SK-N-DZ (cell line): ENCODE measurements around the gene LRP2.
A peak's percentile ranks its signal among the peaks of the same experiment; 100 is the strongest.
"Not testable (repeated sequence)": the region's sequence is repeated elsewhere in the genome, so short reads cannot be mapped to it uniquely, and the experiment has no call there.

Experiments used
- DNase-seq: peaks from one replicate; pipeline ENCODE4 v3.0.0-alpha.2; 2015; ENCODE audit warnings: low spot score

LRP2 gene

GRCh38 chr2:169348321-169349024 is 13.9 kb downstream of the LRP2 start:
- no peak for DNase-seq

DNA sequence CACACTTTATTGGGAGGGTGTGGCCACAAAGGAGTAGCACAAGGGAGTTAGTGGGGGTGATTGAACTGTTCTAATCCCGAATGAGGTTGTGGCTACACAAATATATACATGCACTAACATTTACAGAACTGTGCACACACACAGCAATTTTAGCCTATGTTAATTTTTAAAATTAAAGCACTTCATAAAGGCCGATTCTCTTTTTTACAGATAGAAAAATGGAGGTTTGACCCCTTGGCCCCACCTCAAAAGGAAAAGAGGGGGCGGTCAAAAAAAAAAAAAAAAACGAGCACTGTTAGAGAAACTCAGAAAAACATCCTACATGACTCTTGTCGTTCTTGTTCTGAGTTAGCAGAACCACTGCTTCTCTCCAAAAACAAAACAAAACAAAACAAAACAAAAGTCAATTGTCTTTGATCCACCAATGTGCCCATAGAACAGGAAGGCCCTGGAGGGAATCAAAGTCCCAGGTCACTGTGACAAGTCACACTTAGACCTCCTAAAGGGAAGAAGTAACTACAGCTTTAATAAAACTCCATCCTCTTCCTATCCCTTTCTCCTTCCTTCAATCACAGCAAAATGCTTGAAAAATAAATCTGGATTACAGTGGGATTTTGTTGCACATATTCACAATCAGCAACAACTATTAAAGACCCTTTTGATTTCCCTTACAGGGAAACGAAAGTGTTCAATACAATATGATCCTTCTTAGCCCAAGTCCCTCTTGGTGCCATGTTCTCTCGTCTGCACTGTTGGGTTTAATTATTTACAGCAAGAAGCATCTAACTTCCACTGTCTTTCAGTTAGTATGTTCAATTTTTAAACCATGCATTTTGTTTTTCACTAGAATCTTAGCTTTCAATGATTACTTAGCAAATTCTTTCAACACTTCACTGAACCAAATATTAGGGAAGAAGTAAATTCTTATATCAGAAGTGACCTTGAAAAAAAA is 16.6 kb downstream of the LRP2 start:
- DNase-seq = no peak

DNA sequence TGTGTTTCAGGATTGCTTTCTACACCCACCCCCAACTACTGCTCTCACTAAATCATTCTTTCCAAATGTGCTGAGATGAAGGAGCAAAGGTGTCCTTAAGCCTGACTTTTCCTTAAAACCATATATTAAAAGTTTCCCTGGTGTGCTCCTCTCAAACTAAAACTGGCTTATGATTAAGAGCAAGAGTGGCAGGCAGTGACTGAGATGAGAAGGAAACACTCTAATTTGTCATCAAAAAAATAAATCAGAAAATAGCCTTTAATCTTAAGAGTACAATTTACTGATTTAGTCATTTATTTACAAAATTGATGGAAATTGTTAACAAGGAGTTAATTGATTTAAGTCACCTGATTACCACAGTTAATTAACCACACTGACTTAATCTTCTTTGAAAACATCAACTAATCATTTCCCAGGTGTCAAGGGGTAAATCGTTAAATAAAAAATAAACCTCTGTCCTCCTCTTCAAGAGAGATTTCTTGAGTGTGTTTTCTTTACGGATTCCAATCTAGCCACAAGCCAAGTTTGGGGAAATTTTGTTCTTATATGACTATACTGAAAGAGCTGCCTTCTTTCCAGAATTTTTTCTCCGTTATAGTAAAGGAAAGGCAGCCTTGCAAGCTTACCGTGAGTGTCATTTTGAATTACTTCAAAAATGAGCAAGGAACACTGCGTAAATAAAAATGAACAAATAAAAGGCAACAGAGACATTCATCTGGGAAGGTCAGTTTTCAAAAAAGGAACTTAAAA is 17.4 kb downstream of the LRP2 start:
- DNase-seq = no peak

GRCh38 chr2:169343202-169343601 is 19.1 kb downstream of the LRP2 start:
- no peak for DNase-seq

DNA sequence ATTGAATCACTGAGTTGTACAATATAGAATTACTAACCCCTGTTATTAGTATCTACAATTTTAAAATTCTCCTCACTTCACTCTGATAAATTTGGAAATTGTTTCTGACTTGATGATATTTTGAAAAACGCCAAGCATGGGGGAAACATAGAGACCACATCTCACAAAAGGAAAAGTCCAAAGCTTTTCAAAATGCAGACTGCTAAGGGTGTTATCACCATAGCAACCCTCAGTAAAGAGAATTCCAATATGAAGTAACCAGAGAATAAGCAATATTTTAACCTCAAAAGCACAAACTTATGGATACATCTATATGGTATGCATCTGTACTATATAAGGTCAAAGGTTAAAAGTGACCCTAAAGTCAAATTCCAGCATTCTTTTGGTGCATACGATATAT is 22.7 kb downstream of the LRP2 start:
- DNase-seq = no peak

GRCh38 chr2:169336695-169337094 is 25.6 kb downstream of the LRP2 start:
- DNase-seq = no peak

DNA sequence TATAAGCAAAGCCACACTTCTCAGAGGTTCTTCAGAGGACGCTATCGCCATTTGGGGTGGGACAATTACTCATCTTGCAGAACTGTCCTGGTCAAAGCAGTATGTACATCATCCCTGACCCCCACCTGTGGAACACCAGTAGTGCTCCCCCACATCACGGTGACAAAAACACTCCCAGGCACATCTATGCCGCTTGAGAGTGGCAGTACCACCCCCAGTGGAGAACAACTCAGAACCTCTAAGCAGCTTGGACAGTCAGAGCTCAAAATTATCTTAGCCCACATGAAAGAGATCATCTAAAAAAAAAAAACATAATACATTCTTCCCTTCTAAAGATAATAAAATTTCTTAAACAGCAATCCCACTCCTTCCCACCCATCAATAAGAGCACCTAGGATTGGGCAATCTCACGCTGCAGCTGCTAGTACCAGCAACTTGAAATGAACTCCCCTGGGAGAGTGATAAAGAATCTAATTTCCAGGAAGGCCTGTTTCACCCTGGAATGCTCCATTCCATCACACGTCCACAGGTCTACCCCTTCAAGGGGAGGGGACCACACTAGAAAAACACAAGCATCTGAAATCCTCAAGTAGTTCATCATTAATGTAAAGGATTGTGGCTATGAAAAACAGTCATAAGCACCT is 31.7 kb downstream of the LRP2 start:
- peak; percentile 9 for DNase-seq

DNA sequence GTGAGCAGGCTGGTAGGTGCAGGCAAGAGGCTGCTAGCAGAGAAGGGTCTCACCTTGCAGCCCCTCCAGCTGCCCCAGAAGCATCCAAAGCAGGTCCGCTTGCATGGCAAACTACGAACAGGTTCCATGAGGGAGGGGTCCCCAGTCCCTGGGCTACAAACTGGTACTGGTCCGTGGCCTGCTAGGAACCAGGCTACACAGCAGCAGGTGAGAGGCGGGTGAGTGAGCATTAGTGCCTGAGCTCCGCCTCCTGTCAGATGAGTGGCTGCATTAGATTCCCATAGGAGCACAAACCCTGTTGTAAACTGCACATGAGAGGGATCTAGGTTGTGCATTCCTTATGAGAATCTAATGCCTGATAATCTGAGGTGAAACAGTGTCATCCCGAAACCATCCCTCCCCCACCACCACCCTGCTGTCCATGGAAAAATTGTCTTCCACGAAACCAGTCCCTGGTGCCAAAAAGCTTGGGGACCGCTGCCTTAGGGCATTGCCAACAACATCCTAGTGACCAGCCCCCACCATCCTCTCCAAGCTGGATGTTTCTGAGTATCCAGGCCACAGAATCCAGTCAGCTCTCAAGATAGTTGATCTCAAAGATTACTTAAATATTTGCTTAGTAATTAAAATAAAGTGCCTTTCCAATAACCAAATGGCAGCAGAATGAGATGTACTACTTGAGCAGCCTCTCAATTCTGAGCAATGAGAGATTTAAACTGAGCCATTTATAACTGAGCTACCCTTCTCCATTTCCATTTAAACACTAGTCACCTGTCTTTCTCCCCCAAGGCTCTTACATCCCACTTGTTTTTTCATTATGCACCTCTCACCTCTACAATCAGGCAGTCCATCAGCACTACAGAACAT is 32.4 kb downstream of the LRP2 start:
- DNase-seq = no peak

GRCh38 chr2:169328785-169329184 is 33.5 kb downstream of the LRP2 start:
- DNase-seq = no peak

- DNase-seq = not testable (repeated sequence)
These were observed 34.5 kb downstream of the LRP2 start for GRCh38 chr2:169327837-169328236.

GRCh38 chr2:169325886-169326285 is 36.4 kb downstream of the LRP2 start:
- DNase-seq = not testable (repeated sequence)

DNA sequence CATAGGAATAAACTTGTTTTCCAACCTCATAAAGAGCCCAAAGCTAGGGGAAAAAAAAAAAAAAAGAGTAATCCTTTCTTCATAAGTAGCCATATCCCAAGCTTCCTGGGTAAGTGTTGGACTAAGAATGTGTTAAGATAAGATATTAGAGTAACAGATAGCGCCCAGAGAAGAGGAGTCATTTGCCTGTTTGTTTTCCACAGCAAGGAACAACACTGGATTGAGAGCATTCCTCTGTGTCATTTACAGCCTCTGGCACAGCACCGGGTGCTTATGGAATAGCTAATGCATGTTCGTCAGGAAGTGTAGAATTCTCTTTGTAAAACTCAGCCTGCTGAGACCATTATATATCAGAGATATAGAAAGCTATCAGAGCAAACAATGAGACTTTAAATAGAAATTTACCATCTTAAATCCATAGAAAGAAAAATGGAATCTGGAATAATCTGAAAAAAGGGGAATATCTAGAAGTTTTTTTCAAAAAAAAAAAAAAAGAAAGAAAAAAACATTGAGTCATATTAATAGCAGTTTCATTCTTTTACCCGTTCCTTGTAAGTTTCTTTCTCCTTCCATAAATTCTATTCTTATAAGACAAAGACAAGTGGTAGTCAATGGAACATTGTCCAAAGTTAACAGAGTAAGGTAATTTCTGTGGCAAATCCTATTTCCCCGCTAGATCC is 37.6 kb downstream of the LRP2 start:
- no peak for DNase-seq

DNA sequence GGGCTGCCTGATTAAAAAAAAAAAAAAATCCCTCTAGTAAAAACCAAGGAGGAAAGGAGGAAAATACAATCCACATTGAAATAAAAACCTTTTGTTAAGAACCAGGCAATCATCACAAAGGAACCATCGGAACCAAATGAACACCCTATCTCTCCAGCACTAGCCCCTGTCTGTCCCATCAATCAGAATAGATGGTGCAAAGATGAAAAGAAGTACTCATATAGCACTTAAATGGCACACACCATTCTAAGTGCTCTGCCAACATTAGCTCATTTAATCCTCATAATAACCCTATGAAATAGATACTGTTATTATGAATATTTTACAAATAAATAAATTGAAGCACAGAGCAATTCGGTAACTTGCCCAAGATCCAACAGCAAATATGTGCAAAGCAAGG is 38.5 kb downstream of the LRP2 start:
- no peak for DNase-seq

GRCh38 chr2:169320561-169320960 is 41.8 kb downstream of the LRP2 start:
- no peak for DNase-seq

DNA sequence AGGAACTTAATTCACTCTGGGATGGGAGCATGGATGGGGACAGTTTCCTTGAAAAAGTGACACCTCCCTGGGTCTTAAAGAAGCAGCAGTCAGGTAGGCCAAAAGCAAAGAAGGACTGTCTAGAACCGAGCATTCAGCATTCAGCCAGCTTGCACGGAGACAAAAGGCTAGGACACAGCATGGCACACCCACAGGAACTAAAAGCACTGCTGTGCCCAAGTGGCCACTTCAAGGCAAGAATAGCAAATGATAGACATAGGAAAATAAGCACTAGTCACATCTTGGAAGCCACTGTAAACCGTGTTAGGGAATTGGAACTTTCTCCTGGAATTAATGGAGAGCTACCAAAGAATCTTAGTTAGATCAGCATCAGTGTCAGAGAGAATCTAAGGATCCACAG is 47.0 kb downstream of the LRP2 start:
- no peak for DNase-seq

- DNase-seq = not testable (repeated sequence)
These were observed 54.0 kb downstream of the LRP2 start for GRCh38 chr2:169308349-169308748.

- not testable (repeated sequence) for DNase-seq
These were observed 57.6 kb downstream of the LRP2 start for GRCh38 chr2:169304689-169305088.

DNA sequence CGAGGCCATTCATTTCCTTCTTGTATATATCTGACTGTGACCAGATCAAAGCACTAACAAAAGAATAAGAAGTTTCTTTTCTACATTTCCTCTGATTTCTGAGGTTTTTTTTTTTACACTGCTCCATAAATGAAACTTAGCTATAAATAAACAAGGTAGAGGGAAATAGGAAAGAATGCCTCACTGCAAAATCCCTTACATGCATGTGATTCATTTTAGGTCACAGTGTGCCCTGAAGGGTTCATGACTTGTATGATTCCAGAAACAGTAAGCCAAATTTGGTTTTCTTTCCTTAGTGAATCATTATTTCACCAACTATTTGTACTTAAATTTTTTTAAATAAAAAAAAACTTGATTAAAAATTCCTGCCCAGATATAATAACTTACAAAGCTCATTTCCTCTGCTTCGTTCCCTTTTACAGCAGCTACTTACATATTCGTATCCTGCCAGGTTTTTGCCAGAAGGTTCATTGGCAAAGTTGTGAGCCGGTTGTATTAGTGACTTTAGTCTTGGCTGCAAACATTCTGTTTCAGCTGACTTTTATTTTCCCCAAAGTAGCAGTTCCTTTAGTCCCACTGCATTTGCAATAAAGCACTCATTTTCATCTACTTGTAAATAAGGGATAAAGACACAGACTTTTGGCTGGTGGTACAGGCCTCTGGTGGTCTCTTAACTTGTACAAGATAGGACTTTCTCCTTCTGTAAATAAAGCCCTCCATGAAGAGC is 58.6 kb downstream of the LRP2 start:
- DNase-seq = no peak

DNA sequence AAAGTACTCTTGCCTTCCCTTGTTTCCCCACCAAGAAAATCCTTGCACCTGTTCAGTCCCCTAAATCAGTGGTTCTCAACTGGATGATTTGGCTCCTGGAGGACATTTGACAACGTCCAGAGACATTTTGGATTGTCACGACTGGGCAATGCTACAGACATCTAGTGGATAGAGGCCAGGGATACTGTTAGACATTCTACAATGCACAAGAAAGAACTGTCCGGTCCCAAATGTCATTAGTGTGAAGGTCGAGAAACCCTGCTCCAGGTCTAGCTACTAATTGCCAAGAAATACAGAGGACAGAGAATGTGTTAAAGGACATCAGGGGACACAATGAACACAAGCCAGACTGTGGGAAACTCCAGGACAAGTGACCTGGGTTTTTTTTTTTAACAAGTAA is 60.0 kb downstream of the LRP2 start:
- DNase-seq = no peak
